B cell (primary cell): ENCODE data around the gene CA9. TPM values are rescaled to one million over a fixed set of nuclear protein-coding genes. Genes with fewer than 3 reads are reported as not detected.

Source experiments
- ATAC-seq: fragments of 200-7000 bp; cut with Tn5 transposase; one replicate; pipeline ENCODE4 v1.10.0; 2021; ENCODE audit warnings: low read depth, mild to moderate bottlenecking, moderate number of reproducible peaks, moderate library complexity
- CTCF ChIA-PET: fragments of 350-600 bp; sonication (Branson Sonifier 250); formaldehyde crosslinking; loops from one replicate; lab custom pipeline; 2021; ENCODE audit warnings: antibody characterized with exemption, inconsistent platforms; lab: Charles Lee
- POLR2A ChIA-PET: fragments of 350-600 bp; sonication (Branson Sonifier 250); formaldehyde crosslinking; loops from one replicate; lab custom pipeline; 2021; ENCODE audit warnings: antibody characterized with exemption; lab: Charles Lee
- DNase-seq: peaks from one replicate; pipeline ENCODE4 v3.0.0; 2013
- H2AFZ ChIP-seq: 2 replicates; pipeline ENCODE4 v1.6.1; 2012; ENCODE audit warnings: mild to moderate bottlenecking, low read depth, low read length; ENCODE audit not compliant: insufficient read depth, poor library complexity, severe bottlenecking
- H3K27ac ChIP-seq, 2 donors: 1 replicate in 1 of 2; 2 replicates in 1 of 2; pipeline ENCODE4 v1.5.1; 2012 to 2013; ENCODE audit warnings: low read length in 2 of 2, mild to moderate bottlenecking in 2 of 2, moderate library complexity in 1 of 2
- H3K27me3 ChIP-seq, 4 experiments: fragments of 200-600 bp in 1 of 4; sonication (generic) in 1 of 4; replicated peaks in 1 of 4; 1 replicate in 2 of 4; 2 replicates in 2 of 4; pipeline versions ENCODE4 v1.6.1 to v1.7.0; 2013 to 2016; ENCODE audit warnings: low read length in 3 of 4, mild to moderate bottlenecking in 2 of 4, mixed read lengths in 1 of 4, moderate library complexity in 1 of 4; ENCODE audit not compliant: insufficient read depth in 4 of 4, control insufficient read depth in 3 of 4; ENCODE audit errors: control extremely low read depth in 1 of 4
- H3K36me3 ChIP-seq, 2 experiments: replicated peaks in 1 of 2; 1 replicate in 1 of 2; 2 replicates in 1 of 2; pipeline versions ENCODE4 v1.6.1 to v1.7.1; 2013; ENCODE audit warnings: low read length in 1 of 2; ENCODE audit not compliant: insufficient read depth in 2 of 2, control insufficient read depth in 1 of 2; ENCODE audit errors: control extremely low read depth in 1 of 2, extremely low read depth in 1 of 2
- H3K4me1 ChIP-seq, 2 donors: fragments of 200-600 bp in 1 of 2; sonication (generic) in 1 of 2; 1 replicate in 1 of 2; 2 replicates in 1 of 2; pipeline versions ENCODE4 v1.5.1 to v1.6.1; 2013 to 2017; ENCODE audit warnings: low read length in 2 of 2; ENCODE audit not compliant: control insufficient read depth in 2 of 2, insufficient read depth in 2 of 2
- H3K4me2 ChIP-seq: replicated peaks from 2 replicates; pipeline ENCODE3; 2012; ENCODE audit warnings: mild to moderate bottlenecking, low read depth, low read length; ENCODE audit not compliant: poor library complexity, severe bottlenecking
- H3K4me3 ChIP-seq, 5 experiments: fragments of 200-600 bp in 1 of 5; sonication (generic) in 1 of 5; 1 replicate in 3 of 5; 2 replicates in 2 of 5; pipeline versions ENCODE4 v1.5.1 to v1.7.0; 2011 to 2016; ENCODE audit warnings: low read length in 4 of 5, mild to moderate bottlenecking in 4 of 5, low read depth in 2 of 5, control low read depth in 1 of 5, moderate library complexity in 1 of 5; ENCODE audit not compliant: insufficient read depth in 1 of 5; ENCODE audit errors: control extremely low read depth in 1 of 5, extremely low read depth in 1 of 5
- H3K79me2 ChIP-seq: fragments of 200-600 bp; sonication (generic); one replicate; pipeline ENCODE4 v1.6.0; 2016; ENCODE audit warnings: low read length; ENCODE audit not compliant: control insufficient read depth, insufficient read depth
- H3K9ac ChIP-seq: fragments of 200-600 bp; sonication (generic); 2 replicates; pipeline ENCODE4 v1.6.1; 2017; ENCODE audit warnings: mild to moderate bottlenecking, low read length, moderate library complexity
- H3K9me3 ChIP-seq, 3 donors: one replicate each; pipeline versions ENCODE4 v1.6.1 to v1.7.1; 2013; ENCODE audit warnings: low read length in 2 of 3; ENCODE audit not compliant: control insufficient read depth in 2 of 3, insufficient read depth in 1 of 3; ENCODE audit errors: control extremely low read depth in 1 of 3
- H4K20me1 ChIP-seq: 2 replicates; pipeline ENCODE4 v1.6.0; 2012; ENCODE audit warnings: mild to moderate bottlenecking, low read length; ENCODE audit not compliant: insufficient read depth, control insufficient read depth, poor library complexity, severe bottlenecking
- H3K27ac Mint-ChIP-seq: one replicate; pipeline ENCODE4 v1.8.0; 2021; ENCODE audit warnings: mixed read lengths
- H3K27me3 Mint-ChIP-seq: one replicate; pipeline ENCODE4 v1.8.0; 2021; ENCODE audit warnings: mixed read lengths
- H3K4me1 Mint-ChIP-seq: one replicate; pipeline ENCODE4 v1.8.0; 2021; ENCODE audit warnings: mixed read lengths
- H3K4me3 Mint-ChIP-seq: one replicate; pipeline ENCODE4 v1.8.0; 2021; ENCODE audit warnings: mixed read lengths
- H3K9me3 Mint-ChIP-seq: one replicate; pipeline ENCODE4 v1.8.0; 2022; ENCODE audit warnings: mixed read lengths; ENCODE audit not compliant: insufficient read depth
- EZH2 ChIP-seq: IDR thresholded peaks from 2 replicates; pipeline ENCODE4 v1.6.1; 2012; ENCODE audit warnings: borderline replicate concordance, low read depth, mild to moderate bottlenecking, moderate library complexity, low read length; ENCODE audit not compliant: insufficient read depth, poor library complexity, severe bottlenecking
- WGBS: methylation state at CpG from one replicate; pipeline ENCODE4 v1.1.5; 2013; ENCODE audit warnings: missing lambda C conversion rate; ENCODE audit not compliant: insufficient coverage; 5-methylcytosine and 5-hydroxymethylcytosine counted together
- intact Hi-C: fragments of 100-400 bp; cut with micrococcal nuclease; formaldehyde crosslinking; loops from one replicate; pipeline ENCODE4 v1.10.0; 2022
- polyA plus RNA-seq: library from polyadenylated mRNA; depleted of rRNA; stranded (reverse); fragments of >200 nt; gene quantifications from 2 replicates; pipeline ENCODE4 v1.2.3, GENCODE V29; 2012
- total RNA-seq, 2 donors: library from RNA; stranded (reverse); fragments of 120-200 nt in 1 of 2; gene quantifications; 1 replicate in 1 of 2; 2 replicates in 1 of 2; pipeline versions ENCODE4 v1.2.3 to v1.2.4, GENCODE V29; 2013 to 2022
- TF ChIP-seq, protein P1 (sequence below): fragments of 200-600 bp; IDR thresholded peaks from one replicate; pipeline ENCODE4 v1.8.0; 2022; ENCODE audit warnings: antibody characterized with exemption, mild to moderate bottlenecking

CA9 gene
- total and polyA plus RNA-seq, 2 donors (not counting 1 experiment from before 2014, with no cell fraction given) = not detected

DNA sequence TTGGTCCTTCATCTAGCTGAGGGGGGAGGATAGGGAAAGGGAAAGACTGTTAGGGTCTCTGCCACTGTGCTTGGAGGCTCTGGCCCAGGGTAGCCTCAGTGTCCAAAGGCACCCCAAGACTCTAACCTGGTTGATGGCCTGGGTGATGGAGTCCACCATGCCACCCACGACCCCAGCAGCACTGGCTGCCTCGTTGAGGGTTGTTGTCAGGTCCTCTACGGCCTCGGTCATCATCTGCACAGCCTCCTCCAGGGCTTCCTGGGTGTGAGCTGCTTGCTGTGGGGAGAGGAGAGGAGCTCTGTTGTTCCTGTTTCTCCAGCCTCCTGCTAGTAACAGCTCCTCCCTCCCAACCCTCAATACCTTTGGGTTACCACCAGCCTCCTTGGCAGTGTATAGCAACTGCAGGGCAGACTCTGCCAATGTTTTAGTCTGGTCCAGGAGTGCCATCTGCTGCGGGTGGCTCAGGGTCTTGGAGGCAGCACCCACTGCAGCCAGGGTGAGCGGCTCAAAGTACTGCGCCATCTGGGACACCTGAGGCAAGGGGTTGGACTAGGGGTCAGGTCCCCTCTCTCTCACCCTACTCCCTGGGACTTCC, 32.2 kb downstream of the CA9 start:
- Histone ChIP-seq H3K4me1 (no peaks in the 10 kb centered on the region), H2AFZ (no peak overlapping the region), H4K20me1 (peaks cover 18% of the 10 kb centered on the region), H3K36me3 (peaks cover 4 to 90% of the 10 kb centered on the region in 2 experiments), H3K27me3 (no peaks in the 10 kb centered on the region), H3K27ac (no peak overlapping the region), H3K9me3 (no peaks in the 10 kb centered on the region), H3K79me2 (peaks cover 13% of the 10 kb centered on the region), H3K9ac (no peak overlapping the region), H3K4me2 (no peak overlapping the region), H3K4me3 (no peak overlapping the region)
- 100% methylated on average over 4 of the region's 7 CpGs for WGBS
- intact Hi-C loops = no loop called here
- no peak for DNase-seq
- TF ChIP-seq, protein P1, sequence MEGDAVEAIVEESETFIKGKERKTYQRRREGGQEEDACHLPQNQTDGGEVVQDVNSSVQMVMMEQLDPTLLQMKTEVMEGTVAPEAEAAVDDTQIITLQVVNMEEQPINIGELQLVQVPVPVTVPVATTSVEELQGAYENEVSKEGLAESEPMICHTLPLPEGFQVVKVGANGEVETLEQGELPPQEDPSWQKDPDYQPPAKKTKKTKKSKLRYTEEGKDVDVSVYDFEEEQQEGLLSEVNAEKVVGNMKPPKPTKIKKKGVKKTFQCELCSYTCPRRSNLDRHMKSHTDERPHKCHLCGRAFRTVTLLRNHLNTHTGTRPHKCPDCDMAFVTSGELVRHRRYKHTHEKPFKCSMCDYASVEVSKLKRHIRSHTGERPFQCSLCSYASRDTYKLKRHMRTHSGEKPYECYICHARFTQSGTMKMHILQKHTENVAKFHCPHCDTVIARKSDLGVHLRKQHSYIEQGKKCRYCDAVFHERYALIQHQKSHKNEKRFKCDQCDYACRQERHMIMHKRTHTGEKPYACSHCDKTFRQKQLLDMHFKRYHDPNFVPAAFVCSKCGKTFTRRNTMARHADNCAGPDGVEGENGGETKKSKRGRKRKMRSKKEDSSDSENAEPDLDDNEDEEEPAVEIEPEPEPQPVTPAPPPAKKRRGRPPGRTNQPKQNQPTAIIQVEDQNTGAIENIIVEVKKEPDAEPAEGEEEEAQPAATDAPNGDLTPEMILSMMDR = no peak
- no peak for TF ChIP-seq EZH2
- Mint-ChIP-seq H3K9me3 (no peaks in the 10 kb centered on the region), H3K4me3 (no peak overlapping the region), H3K4me1 (no peaks in the 10 kb centered on the region), H3K27ac (no peak overlapping the region), H3K27me3 (no peaks in the 10 kb centered on the region)
- ChIA-PET CTCF (interaction anchor here (0.8 to 20.4 kb wide), 3 partner anchors 11 to 1072 kb away, joined by 3 to 195 read pairs (median 4); partner anchors contain the start of genes CREB3 and TPM2), POLR2A (no interaction called here)
- ATAC-seq = no peak

DNA sequence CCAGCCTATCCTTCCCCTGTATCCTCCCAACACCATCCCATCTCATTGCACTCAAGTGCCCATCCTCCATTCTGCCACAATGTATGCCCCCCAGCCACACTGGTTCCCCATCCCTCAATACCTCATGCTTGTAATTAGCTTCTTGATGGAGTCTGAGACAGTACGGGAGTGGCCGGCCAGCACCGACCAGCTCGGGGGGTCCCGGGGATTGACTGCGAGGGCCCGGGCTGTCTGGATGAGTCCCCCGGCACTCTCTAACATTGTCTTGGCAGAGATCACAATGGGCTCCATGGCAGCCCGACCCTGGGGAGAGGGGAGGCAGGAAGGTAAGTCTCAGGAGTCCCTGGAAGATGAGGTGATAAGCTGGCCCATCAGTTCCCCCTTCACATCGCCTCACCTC, 33.2 kb downstream of the CA9 start:
- H3K4me1 Mint-ChIP-seq = no peaks in the 10 kb centered on the region

More for the DNA sequence above, 33.2 kb downstream of the CA9 start:
- ATAC-seq (no peak), DNase-seq (no peak)
- POLR2A ChIA-PET = no interaction called here
- Histone ChIP-seq H4K20me1 (peaks cover 18% of the 10 kb centered on the region), H3K27me3 (no peaks in the 10 kb centered on the region), H3K36me3 (peaks cover 3 to 90% of the 10 kb centered on the region in 2 experiments), H3K27ac (no peak overlapping the region), H3K9me3 (no peaks in the 10 kb centered on the region), H3K4me3 (no peak overlapping the region), H3K79me2 (peaks cover 21% of the 10 kb centered on the region), H3K4me1 (no peaks in the 10 kb centered on the region), H2AFZ (no peak overlapping the region), H3K9ac (no peak overlapping the region), H3K4me2 (no peak overlapping the region)
- no peak overlapping the region for H3K4me3 Mint-ChIP-seq
- over 99% methylated on average over 10 of the region's 10 CpGs for WGBS
- no peak for TF ChIP-seq EZH2
- TF ChIP-seq, protein P1 = no peak
- H3K9me3 Mint-ChIP-seq = no peaks in the 10 kb centered on the region
- intact Hi-C loops = no loop called here
- CTCF ChIA-PET = interaction anchor here (1.5 to 20.4 kb wide), 2 partner anchors 12 to 26 kb away, joined by 4 to 195 read pairs; partner anchors contain the start of genes CREB3 and TPM2
- H3K27me3 Mint-ChIP-seq = no peaks in the 10 kb centered on the region
- no peak overlapping the region for H3K27ac Mint-ChIP-seq
